ENCODE measurements around the gene ZCCHC10.
A peak's percentile ranks its signal among the peaks of the same experiment; 100 is the strongest.
"Not testable (repeated sequence)": the region's sequence is repeated elsewhere in the genome, so short reads cannot be mapped to it uniquely, and the experiment has no call there.

Gene ZCCHC10

GRCh38 chr5:133025804-133026663 is at the start of gene ZCCHC10:
Gene ZCCHC10, minus strand, starts transcription at chr5:133026549. Its CDS starts 12 bp downstream, at chr5:133026537.
- FAIRE-seq: no peak

- FAIRE-seq: no peak
These were observed 49.5 kb upstream of the ZCCHC10 start for GRCh38 chr5:133075572-133076536.

GRCh38 chr5:133072021-133072420 is 45.7 kb upstream of the ZCCHC10 start:
- FAIRE-seq: no peak

GRCh38 chr5:133066045-133066444 is 39.7 kb upstream of the ZCCHC10 start:
- no peak for FAIRE-seq

GRCh38 chr5:133065471-133065870 is 39.1 kb upstream of the ZCCHC10 start:
- no peak for FAIRE-seq

- FAIRE-seq: no peak
These were observed 37.6 kb upstream of the ZCCHC10 start for GRCh38 chr5:133063965-133064364.

GRCh38 chr5:133062276-133062675 is 35.9 kb upstream of the ZCCHC10 start:
- FAIRE-seq: no peak

GRCh38 chr5:133059621-133060020 is 33.3 kb upstream of the ZCCHC10 start:
- FAIRE-seq: no peak

- no peak for FAIRE-seq
These were observed 30.5 kb upstream of the ZCCHC10 start for GRCh38 chr5:133056891-133057290.

- FAIRE-seq: no peak
These were observed 28.5 kb upstream of the ZCCHC10 start for GRCh38 chr5:133054697-133055471.

- FAIRE-seq: no peak
These were observed 27.1 kb upstream of the ZCCHC10 start for GRCh38 chr5:133053448-133053847.

- no peak for FAIRE-seq
These were observed 26.2 kb upstream of the ZCCHC10 start for GRCh38 chr5:133052317-133053175.

- FAIRE-seq: peak; percentile 33
These were observed 25.4 kb upstream of the ZCCHC10 start, which contains the start of gene HSPA4 for GRCh38 chr5:133051542-133052316. Gene HSPA4, plus strand, starts transcription at chr5:133052013. Its CDS starts 238 bp downstream, at chr5:133052251.

- no peak for FAIRE-seq
These were observed 24.8 kb upstream of the ZCCHC10 start for GRCh38 chr5:133051061-133051541.

GRCh38 chr5:133050521-133050920 is 24.2 kb upstream of the ZCCHC10 start:
- no peak for FAIRE-seq

GRCh38 chr5:133049726-133050048 is 23.3 kb upstream of the ZCCHC10 start:
- peak; percentile 21 for FAIRE-seq

- no peak for FAIRE-seq
These were observed 22.8 kb upstream of the ZCCHC10 start for GRCh38 chr5:133048993-133049725.

GRCh38 chr5:133047404-133047803 is 21.1 kb upstream of the ZCCHC10 start:
- no peak for FAIRE-seq

- not testable (repeated sequence) for FAIRE-seq
These were observed 20.2 kb upstream of the ZCCHC10 start for GRCh38 chr5:133046560-133046959.

- no peak for FAIRE-seq
These were observed 15.6 kb upstream of the ZCCHC10 start for GRCh38 chr5:133041910-133042309.

Measured in islet of Langerhans (tissue), 1 donor.